ENCODE measurements around the gene RABEPK.

DNA sequence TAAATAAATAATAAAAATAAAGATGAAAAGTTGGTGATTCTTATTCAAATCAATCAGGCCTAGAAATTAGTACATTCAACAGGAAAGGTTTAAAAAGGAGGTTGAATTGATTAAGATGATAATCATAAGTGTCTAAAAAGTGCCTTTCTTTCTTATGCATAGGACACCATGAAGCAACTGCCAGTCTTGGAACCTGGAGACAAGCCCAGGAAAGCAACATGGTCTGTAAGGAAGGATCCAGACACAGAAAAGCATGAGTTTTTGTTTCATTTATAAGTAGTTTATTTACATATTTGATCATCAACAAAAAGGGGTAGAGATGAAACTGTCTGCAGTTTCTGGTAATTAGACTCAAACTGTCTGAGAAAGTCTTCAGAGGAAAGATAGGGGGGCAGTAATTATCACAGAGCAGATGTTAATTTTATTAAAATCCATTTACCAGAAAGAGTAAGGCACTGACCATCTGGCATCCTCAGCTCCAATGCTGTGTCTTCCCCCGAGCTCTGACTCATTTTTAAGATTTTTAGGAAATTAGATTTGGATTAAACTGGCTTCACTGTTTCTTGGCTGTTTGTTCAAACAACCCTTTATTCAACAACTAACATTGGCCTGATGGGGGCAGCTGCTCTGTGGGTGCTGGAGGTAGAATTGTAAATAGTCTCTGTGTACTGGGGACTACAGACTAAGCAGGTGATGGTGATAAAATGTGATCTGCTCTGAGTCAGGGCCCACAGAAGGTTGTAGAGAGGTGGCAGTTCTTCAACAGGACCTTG, 2.7 kb downstream of the RABEPK start:
- TF ChIP-seq POLR2A (IDR thresholded peaks at IDR 0.05), result no peak
- TF ChIP-seq, protein P1, sequence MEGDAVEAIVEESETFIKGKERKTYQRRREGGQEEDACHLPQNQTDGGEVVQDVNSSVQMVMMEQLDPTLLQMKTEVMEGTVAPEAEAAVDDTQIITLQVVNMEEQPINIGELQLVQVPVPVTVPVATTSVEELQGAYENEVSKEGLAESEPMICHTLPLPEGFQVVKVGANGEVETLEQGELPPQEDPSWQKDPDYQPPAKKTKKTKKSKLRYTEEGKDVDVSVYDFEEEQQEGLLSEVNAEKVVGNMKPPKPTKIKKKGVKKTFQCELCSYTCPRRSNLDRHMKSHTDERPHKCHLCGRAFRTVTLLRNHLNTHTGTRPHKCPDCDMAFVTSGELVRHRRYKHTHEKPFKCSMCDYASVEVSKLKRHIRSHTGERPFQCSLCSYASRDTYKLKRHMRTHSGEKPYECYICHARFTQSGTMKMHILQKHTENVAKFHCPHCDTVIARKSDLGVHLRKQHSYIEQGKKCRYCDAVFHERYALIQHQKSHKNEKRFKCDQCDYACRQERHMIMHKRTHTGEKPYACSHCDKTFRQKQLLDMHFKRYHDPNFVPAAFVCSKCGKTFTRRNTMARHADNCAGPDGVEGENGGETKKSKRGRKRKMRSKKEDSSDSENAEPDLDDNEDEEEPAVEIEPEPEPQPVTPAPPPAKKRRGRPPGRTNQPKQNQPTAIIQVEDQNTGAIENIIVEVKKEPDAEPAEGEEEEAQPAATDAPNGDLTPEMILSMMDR (IDR thresholded peaks at IDR 0.05), result no peak

Data from adrenal gland (tissue), 5 donors.